Measurements from ENCODE around the gene PIPOX.

DNA sequence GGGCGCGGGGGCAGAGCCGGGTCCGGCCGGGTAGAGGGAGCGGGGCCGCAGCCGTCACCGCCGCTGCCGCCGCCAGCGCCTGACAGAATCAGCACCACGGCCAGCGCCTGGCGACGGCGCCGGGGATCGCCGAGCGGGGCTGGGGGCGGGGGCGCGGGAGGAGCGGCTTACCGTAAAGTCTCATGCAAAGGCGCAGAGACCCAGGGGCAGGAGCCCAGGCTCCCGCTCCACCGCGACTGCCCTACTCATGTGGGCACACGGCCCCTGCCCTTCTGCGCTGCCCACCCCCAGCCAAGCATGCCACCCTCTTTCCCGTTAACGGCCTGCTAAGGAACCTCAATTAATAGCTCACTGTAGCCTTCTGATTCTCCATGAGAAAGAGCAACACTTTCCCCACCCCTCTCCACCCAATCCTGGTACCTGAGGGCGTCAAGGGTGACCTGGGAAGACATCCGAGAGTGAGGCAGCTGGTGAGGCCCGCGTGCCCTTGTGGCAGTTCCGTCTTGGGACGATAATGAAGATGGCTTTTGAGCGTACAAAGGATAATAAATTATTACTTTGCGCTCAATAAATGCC, 36.9 kb upstream of the PIPOX start, which contains the start of gene SEZ6:
- TF ChIP-seq, protein P1, sequence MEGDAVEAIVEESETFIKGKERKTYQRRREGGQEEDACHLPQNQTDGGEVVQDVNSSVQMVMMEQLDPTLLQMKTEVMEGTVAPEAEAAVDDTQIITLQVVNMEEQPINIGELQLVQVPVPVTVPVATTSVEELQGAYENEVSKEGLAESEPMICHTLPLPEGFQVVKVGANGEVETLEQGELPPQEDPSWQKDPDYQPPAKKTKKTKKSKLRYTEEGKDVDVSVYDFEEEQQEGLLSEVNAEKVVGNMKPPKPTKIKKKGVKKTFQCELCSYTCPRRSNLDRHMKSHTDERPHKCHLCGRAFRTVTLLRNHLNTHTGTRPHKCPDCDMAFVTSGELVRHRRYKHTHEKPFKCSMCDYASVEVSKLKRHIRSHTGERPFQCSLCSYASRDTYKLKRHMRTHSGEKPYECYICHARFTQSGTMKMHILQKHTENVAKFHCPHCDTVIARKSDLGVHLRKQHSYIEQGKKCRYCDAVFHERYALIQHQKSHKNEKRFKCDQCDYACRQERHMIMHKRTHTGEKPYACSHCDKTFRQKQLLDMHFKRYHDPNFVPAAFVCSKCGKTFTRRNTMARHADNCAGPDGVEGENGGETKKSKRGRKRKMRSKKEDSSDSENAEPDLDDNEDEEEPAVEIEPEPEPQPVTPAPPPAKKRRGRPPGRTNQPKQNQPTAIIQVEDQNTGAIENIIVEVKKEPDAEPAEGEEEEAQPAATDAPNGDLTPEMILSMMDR (IDR thresholded peaks at IDR 0.05) = peak in 1 of 3 experiments; percentile 12
- no peak for TF ChIP-seq POLR2A (IDR thresholded peaks at IDR 0.05)

All from vagina (tissue), 2 donors.